Ishikawa (cell line): ENCODE measurements around the gene FOXB2.

Experiments used
- CEBPB ChIP-seq: IDR thresholded peaks from 2 replicates; pipeline ENCODE4 v1.6.1; 2012
- CREB1 ChIP-seq: IDR thresholded peaks from 2 replicates; pipeline ENCODE4 v1.6.1; 2012; ENCODE audit warnings: low read depth
- FOXM1 ChIP-seq: IDR thresholded peaks from 2 replicates; pipeline ENCODE4 v1.6.1; 2012; ENCODE audit warnings: low read depth, borderline replicate concordance
- NFIC ChIP-seq: IDR thresholded peaks from 2 replicates; pipeline ENCODE4 v1.6.1; 2012
- YY1 ChIP-seq: IDR thresholded peaks from 2 replicates; pipeline ENCODE4 v1.6.1; 2012; ENCODE audit warnings: low read depth
- ZBTB7A ChIP-seq: IDR thresholded peaks from 2 replicates; pipeline ENCODE4 v1.6.1; 2012; ENCODE audit warnings: low read depth

- TF ChIP-seq ZBTB7A, result no peak
- TF ChIP-seq FOXM1, result no peak
- TF ChIP-seq NFIC, result no peak
- no peak for TF ChIP-seq YY1
- no peak for TF ChIP-seq CREB1
- no peak for TF ChIP-seq CEBPB
Observed at GRCh38 chr9:77028478-77028877, 9.0 kb downstream of the FOXB2 start.
